Activated T-helper 1 cell treated with anti-CD3 and anti-CD28 coated beads, Interleukin-12 subunit alpha, Interleukin-12 subunit beta, Interleukin-2, Interleukin-4 antibody, amounts not matched to agents 30 ng/mL and 10 ng/mL and 1 ng/mL, durations not matched to agents 14 hours and 24 hours and 36 hours (primary cell): Measurements from ENCODE around the gene SERPINA5. TPM values are rescaled to one million over a fixed set of nuclear protein-coding genes. Genes with fewer than 3 reads are reported as not detected.

ENCODE experiments used
- DNase-seq: peaks from one replicate; pipeline ENCODE4 v3.0.0; 2021; ENCODE audit warnings: low spot score
- H3K27ac Mint-ChIP-seq: one replicate; pipeline ENCODE4 v1.8.0; 2021; ENCODE audit warnings: mild to moderate bottlenecking, mixed read lengths
- H3K27me3 Mint-ChIP-seq: one replicate; pipeline ENCODE4 v1.8.0; 2022; ENCODE audit warnings: mild to moderate bottlenecking, moderate library complexity, mixed read lengths; ENCODE audit not compliant: insufficient read depth
- H3K36me3 Mint-ChIP-seq: one replicate; pipeline ENCODE4 v1.8.0; 2021; ENCODE audit warnings: low read depth, mixed read lengths
- H3K4me1 Mint-ChIP-seq: one replicate; pipeline ENCODE4 v1.8.0; 2021; ENCODE audit warnings: low read depth, mixed read lengths
- H3K4me3 Mint-ChIP-seq: one replicate; pipeline ENCODE4 v1.8.0; 2021; ENCODE audit warnings: mild to moderate bottlenecking, moderate library complexity, mixed read lengths
- H3K9me3 Mint-ChIP-seq: one replicate; pipeline ENCODE4 v1.8.0; 2021; ENCODE audit warnings: mixed read lengths
- intact Hi-C: fragments of 100-400 bp; cut with micrococcal nuclease; formaldehyde crosslinking; loops from one replicate; pipeline ENCODE4 v1.15.1; 2024
- total RNA-seq: library from RNA; stranded (reverse); gene quantifications from 2 replicates; pipeline ENCODE4 v1.2.3, GENCODE V29; 2022

Gene SERPINA5
- total RNA-seq, result not detected in 2 replicates

- Mint-ChIP-seq H3K27ac (no peak within 1 kb of the TSS), H3K9me3 (no peaks in the 10 kb centered on the region), H3K36me3 (no peaks in the 10 kb centered on the region), H3K4me1 (no peaks in the 10 kb centered on the region), H3K4me3 (no peak within 1 kb of the TSS), H3K27me3 (peaks cover 1% of the 10 kb centered on the region)
- no peak for DNase-seq
- intact Hi-C loops, result no loop called here
Observed at GRCh38 chr14:94581127-94581999, at the start of gene SERPINA5. Gene SERPINA5 (plus strand): TSS chr14:94581426. CDS start chr14:94587363, 5,937 bp downstream.

- Mint-ChIP-seq H3K9me3 (no peaks in the 10 kb centered on the region), H3K4me3 (no peak overlapping the region), H3K27ac (no peak overlapping the region), H3K27me3 (peaks cover 3% of the 10 kb centered on the region), H3K36me3 (no peaks in the 10 kb centered on the region), H3K4me1 (no peaks in the 10 kb centered on the region)
- intact Hi-C loops, result no loop called here
- no peak for DNase-seq
Observed at GRCh38 chr14:94532447-94532846, 48.8 kb upstream of the SERPINA5 start.

- Mint-ChIP-seq H3K4me3 (no peak overlapping the region), H3K27ac (no peak overlapping the region), H3K9me3 (no peaks in the 10 kb centered on the region), H3K36me3 (no peaks in the 10 kb centered on the region), H3K4me1 (no peaks in the 10 kb centered on the region), H3K27me3 (peaks cover 4% of the 10 kb centered on the region)
- intact Hi-C loops, result no loop called here
- DNase-seq, result no peak
Observed at GRCh38 chr14:94535506-94535905, 45.7 kb upstream of the SERPINA5 start.

GRCh38 chr14:94536836-94537235 is 44.4 kb upstream of the SERPINA5 start:
- Mint-ChIP-seq H3K4me3 (no peak overlapping the region), H3K27me3 (peaks cover 4% of the 10 kb centered on the region), H3K9me3 (no peaks in the 10 kb centered on the region), H3K36me3 (no peaks in the 10 kb centered on the region), H3K27ac (no peak overlapping the region), H3K4me1 (no peaks in the 10 kb centered on the region)
- intact Hi-C loops, result no loop called here
- DNase-seq, result no peak

GRCh38 chr14:94538070-94538740 is 43.0 kb upstream of the SERPINA5 start:
- Mint-ChIP-seq H3K36me3 (no peaks in the 10 kb centered on the region), H3K4me1 (no peaks in the 10 kb centered on the region), H3K27me3 (peaks cover 4% of the 10 kb centered on the region), H3K9me3 (no peaks in the 10 kb centered on the region), H3K27ac (no peak overlapping the region), H3K4me3 (no peak overlapping the region)
- no peak for DNase-seq
- intact Hi-C loops, result no loop called here

- H3K27me3 Mint-ChIP-seq, result peaks cover 4% of the 10 kb centered on the region
- intact Hi-C loops, result no loop called here
- no peak overlapping the region for H3K4me3 Mint-ChIP-seq
- H3K9me3 Mint-ChIP-seq, result no peaks in the 10 kb centered on the region
- DNase-seq, result no peak
- no peaks in the 10 kb centered on the region for H3K36me3 Mint-ChIP-seq
- H3K4me1 Mint-ChIP-seq, result no peaks in the 10 kb centered on the region
- no peak overlapping the region for H3K27ac Mint-ChIP-seq
Observed at GRCh38 chr14:94539181-94539580, 42.0 kb upstream of the SERPINA5 start.

GRCh38 chr14:94540031-94540794 is 41.0 kb upstream of the SERPINA5 start:
- intact Hi-C loops, result no loop called here
- no peak overlapping the region for H3K4me3 Mint-ChIP-seq

GRCh38 chr14:94541234-94541975 is 39.8 kb upstream of the SERPINA5 start:
- Mint-ChIP-seq H3K27ac (no peak overlapping the region), H3K9me3 (no peaks in the 10 kb centered on the region), H3K4me3 (no peak overlapping the region), H3K36me3 (no peaks in the 10 kb centered on the region), H3K27me3 (peaks cover 4% of the 10 kb centered on the region), H3K4me1 (no peaks in the 10 kb centered on the region)
- intact Hi-C loops, result no loop called here
- no peak for DNase-seq

More at GRCh38 chr14:94540031-94540794, 41.0 kb upstream of the SERPINA5 start:
- Mint-ChIP-seq H3K4me1 (no peaks in the 10 kb centered on the region), H3K36me3 (no peaks in the 10 kb centered on the region), H3K27ac (no peak overlapping the region), H3K27me3 (peaks cover 4% of the 10 kb centered on the region), H3K9me3 (no peaks in the 10 kb centered on the region)
- no peak for DNase-seq

- Mint-ChIP-seq H3K4me1 (no peaks in the 10 kb centered on the region), H3K27me3 (peaks cover 4% of the 10 kb centered on the region), H3K4me3 (no peak overlapping the region), H3K9me3 (no peaks in the 10 kb centered on the region), H3K27ac (no peak overlapping the region), H3K36me3 (no peaks in the 10 kb centered on the region)
- intact Hi-C loops, result no loop called here
- DNase-seq, result no peak
Observed at GRCh38 chr14:94542111-94542810, 39.0 kb upstream of the SERPINA5 start.

GRCh38 chr14:94542811-94543440 is 38.3 kb upstream of the SERPINA5 start:
- Mint-ChIP-seq H3K4me3 (no peak overlapping the region), H3K27ac (no peak overlapping the region), H3K4me1 (no peaks in the 10 kb centered on the region), H3K27me3 (peaks cover 6% of the 10 kb centered on the region), H3K9me3 (no peaks in the 10 kb centered on the region), H3K36me3 (no peaks in the 10 kb centered on the region)
- intact Hi-C loops, result no loop called here
- no peak for DNase-seq

GRCh38 chr14:94543449-94544124 is 37.6 kb upstream of the SERPINA5 start:
- Mint-ChIP-seq H3K27ac (no peak overlapping the region), H3K9me3 (no peaks in the 10 kb centered on the region), H3K27me3 (peaks cover 6% of the 10 kb centered on the region), H3K36me3 (no peaks in the 10 kb centered on the region), H3K4me3 (no peak overlapping the region), H3K4me1 (no peaks in the 10 kb centered on the region)
- DNase-seq, result no peak
- intact Hi-C loops, result no loop called here
